HG03442 (cell line): ENCODE data around the gene KCND3.

Source experiments
- ATAC-seq: cut with Tn5 transposase; IDR thresholded peaks from one replicate; pipeline ENCODE4 v1.9.1; 2021; ENCODE audit warnings: mild to moderate bottlenecking, moderate library complexity; ENCODE audit not compliant: unreplicated experiment

Gene KCND3

DNA sequence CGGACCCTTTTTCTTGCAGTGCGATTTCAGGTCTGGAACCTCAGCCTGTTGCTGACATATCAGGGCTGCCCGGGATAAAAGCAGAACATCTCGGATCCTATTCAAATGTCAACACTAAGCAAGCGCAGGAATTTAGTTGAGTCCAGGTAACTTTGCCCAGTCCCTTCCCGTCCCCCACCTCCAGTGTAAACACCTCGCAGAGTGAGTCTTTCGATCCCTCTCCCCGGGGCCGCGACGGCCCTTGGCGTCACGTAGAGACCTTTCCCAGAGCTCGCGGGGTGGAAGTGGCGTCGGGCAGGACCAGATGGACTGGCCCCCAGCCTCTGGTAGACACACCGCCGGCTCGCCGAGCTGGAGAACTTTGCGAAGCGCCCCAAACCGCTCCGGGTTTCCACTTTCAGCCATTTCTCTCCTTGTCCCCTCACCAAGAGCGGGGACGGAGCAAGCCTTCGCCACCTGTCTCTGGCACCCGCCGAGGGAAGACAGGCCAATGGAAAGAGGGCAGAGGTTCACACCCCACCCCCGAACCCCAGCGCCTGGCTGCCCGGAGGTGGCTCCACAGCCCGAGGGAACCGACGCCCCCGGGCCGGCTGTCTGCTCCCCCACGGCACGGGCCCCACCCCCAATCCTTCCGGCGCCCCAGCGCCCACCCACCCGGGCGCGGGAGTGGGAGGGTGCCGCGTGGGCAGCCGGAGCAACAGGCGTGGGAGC, 570 bp downstream of the KCND3 start:
- ATAC-seq: no peak

DNA sequence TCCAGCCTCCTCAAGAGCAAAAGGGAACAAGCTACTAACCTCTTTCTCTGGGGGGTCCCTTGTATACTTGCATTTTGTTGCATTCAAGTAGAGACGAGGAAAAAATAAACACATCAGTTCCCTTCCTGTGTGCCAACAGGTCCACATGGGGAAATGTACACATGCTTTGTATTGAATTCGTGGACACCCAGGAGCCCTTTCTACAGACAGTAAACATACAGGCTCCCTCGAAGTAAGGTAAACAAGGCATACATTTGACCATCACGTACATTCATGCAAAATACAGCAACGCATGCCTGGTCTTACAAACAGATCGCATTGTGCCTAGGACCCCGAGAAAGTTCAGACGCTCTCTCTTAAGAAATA, 1.1 kb downstream of the KCND3 start:
- no peak for ATAC-seq

DNA sequence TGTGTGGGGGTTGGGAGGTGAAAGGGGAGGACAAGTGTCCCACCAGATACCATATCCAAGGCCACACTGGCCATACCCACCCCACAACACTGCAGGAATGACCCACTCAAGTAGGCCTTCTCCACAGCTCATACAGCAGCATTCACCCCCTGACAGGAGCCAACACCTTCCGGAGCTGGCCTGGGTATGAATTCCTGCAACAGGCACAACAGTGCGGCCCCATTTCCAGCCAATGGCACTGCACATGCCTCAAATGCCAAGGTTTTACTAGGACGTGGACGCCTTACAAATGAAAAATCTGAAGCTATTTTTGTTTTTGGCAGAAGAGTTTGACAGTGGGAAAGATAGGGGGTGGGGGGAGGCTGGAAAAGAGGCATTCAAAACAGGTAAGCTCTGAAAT, 2.0 kb downstream of the KCND3 start:
- ATAC-seq: no peak

DNA sequence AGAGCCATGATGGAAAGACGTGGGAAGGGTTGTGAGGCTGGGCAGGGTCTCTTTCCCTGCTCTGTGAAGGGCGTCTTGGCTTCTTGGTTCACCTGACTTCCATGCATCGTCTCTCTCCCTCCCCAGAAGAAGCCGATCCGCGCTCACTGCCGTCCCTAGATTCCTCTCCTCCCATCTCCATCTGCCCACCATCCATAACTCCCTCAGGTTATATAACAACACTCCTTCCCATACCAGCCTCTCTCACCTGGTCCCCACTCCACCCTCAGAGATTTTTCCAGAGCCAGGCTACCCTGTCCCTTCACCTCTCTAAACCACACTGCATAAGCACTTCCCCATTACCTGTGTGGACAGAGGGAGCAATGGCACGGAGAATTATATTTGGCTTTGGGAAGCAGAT, 6.0 kb downstream of the KCND3 start:
- no peak for ATAC-seq

DNA sequence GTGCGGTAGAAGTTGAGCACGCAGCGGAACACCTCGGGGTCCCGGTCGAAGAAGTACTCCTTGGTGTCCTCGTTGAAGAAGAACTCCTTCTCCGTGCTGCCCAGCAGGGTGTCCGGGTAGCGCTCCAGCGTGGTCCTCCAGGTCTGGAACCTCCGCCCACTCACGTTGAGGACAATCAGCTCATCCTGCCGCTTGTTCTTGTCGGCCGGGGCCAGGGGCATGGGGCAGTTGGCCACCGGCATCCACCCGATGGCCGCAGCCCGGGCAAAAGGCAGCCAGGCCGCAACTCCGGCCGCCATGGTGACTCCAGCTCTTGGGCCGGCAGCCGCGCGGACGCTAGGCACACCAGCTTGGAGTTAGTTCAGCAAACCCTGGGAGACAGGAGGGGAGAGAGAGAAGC, 7.0 kb downstream of the KCND3 start:
- no peak for ATAC-seq

DNA sequence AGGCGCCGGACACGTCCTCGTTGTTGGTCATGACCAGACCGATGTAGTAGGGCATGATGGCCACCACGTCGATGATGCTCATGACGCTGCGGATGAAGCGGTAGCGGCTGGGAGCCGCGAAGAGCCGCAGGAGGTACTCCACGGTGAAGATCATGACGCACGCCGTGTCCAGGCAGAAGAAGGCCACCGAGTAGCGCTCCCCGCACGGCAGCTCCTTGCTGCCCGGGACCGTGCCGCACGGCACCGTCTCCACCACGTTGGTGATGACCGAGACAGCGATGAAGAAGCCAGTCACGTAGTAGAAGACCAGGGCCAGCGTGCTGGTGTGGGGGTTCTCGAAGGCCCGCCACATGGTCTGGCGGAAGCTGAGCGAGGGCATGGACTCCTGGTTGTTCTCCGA, 7.6 kb downstream of the KCND3 start:
- ATAC-seq: no peak

DNA sequence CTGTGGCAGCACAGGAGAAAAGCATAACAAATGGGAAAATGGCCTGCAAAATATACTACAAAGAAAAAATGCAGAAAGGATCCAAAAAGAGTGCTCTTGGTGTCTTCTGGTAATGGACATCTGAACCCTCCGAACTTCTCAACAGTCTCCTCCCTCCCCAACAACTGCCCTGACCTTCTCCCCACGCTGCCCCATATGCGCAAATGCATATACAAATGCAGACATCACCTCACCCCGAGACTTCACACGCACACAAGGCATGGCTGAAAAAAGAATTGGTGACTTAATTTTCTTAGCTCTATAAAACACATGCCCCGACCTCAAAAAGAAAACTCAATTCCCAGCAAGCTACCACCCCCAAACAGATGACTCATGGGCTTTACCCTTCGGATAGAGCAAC, 8.4 kb downstream of the KCND3 start:
- ATAC-seq: no peak

DNA sequence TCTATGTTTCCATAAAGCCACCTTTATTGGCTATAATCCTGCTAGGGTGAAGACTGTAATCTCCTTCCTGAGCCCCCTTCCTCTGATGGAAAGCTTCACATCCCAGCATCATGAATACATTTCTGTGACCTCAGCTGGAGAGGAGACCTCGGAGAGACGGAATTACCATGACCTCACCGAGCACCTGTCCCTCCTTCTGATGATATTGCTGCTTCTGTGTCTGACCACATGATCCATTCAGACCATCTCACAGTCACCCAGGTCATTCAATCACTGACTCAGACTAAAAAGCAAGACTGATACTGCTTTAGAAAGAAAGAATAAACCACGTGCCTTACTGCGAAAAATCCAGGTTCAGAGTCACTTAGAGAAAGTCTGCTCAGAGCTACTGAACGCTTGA, 8.8 kb downstream of the KCND3 start:
- no peak for ATAC-seq

DNA sequence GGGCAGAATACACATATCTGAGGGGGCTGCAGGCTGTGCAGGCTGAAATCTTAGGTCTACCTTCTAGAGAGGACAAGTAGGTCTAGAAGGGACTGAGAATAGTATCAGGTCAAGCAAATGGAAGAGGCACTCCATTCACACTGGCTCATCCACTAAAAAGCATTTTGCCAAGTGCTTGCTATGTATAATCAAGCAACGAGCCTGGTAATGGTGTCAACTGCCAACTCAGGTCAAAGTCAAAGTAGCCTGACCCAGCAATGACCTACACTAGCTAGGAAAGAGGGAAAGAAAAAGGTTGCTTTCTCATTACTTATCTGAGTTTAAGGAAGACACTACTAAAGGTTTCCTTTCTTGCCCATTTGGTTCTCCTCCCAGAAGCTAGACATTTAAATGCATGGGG, 10.8 kb downstream of the KCND3 start:
- ATAC-seq: no peak

DNA sequence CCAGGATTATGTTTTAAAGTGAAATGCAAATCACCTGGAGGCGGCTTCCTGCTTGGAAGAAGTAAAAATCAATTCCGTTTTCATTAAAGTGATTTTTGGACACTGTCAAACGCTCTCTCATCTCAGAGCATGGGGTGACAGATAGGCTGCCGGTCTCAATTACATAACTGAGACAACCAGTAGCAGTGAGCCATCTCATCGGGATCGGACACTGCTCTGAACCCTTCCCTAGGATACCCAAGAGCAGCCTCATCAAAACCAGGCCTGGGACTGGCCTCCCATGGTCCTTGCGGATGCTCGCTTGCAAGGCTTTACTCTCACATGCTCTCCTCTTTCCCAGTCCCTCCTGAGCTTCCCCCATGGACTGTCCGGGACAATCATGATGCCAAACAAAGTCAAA, 12.1 kb downstream of the KCND3 start:
- no peak for ATAC-seq

DNA sequence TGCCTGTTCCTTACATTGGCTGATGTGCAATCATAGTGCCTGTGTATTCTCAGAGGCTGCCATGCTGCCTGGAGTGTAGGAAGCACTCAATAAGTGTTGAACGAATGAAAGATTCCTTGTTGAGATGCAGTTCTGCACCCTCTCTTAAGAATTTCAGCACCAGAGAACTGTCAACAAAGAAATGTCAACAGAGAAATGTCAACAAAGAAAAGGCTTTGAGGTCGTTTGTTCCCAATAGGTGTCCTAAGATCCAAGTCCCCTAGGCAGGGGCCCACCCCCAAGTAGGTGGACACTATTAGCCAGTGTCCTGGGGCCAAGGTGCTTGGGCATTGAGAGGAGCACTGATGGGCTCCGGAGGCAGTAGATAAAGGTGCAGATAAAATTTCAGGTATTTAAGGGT, 12.6 kb downstream of the KCND3 start:
- ATAC-seq: no peak

DNA sequence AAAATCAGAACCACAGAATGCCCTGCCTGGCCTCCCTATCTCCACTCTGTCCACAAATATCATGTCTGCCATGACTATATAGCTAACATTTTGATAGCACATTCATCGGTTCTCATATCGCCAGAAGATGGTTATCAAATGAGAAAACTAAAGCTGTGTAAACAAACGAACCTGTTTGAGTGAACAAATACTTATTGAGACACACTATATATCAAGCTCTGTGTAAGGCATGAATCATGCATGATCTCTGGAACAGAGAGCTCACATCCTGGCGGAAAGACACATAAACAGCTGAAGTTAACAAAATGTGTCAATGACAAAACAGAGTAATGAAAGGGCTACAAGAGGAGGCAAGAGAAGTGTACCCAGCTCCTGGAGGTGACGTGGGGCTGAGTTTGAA, 13.1 kb downstream of the KCND3 start:
- no peak for ATAC-seq

DNA sequence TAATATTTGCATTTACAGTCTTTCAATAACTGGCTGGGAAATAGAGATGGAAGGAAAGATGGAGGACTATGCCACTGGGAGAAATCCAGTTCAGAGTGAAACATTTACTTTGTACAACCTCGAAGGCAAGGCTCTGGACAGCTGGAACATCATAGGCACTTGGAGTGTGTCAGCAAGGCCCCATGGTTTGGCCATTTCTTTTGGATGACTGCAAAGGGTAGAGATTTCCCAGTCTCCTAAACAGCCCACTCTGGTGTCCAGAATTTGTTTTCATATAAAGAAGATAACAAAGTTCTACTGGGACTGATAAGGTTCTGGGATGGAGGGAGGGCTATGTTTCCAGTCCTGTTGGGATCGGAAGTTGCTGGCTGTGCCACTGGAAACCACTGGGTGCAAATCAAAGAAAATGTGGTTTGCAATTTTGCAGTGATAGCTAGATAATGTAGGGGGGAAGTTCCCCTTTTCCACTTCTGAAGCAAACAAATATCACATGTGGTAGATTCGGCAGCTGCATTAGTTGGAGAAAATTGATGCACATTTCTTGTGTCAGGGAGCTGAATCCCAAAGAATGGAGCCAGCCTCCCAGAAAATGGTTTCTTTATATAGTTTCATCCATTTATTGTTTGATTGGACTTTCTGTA, 16.2 kb downstream of the KCND3 start:
- ATAC-seq: no peak

DNA sequence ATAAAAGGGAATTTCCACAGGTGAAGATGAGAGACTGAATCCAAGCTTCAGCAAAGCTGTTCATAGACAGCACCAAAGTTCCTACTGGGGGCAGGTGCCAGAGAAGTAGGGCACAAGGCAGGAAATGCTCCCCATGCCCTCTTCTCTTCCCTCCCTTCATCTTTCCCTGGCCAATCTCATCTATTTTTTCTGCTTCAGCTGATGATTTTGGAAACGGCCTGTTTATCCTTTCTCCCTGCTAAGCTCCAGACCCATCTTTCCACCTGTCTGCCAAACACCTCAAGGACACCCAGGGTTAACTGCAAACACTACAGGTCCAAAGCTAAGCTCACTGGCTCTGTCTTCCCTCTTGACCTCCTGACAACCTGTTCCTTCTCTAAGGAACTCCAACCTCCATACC, 18.1 kb downstream of the KCND3 start:
- ATAC-seq: no peak

DNA sequence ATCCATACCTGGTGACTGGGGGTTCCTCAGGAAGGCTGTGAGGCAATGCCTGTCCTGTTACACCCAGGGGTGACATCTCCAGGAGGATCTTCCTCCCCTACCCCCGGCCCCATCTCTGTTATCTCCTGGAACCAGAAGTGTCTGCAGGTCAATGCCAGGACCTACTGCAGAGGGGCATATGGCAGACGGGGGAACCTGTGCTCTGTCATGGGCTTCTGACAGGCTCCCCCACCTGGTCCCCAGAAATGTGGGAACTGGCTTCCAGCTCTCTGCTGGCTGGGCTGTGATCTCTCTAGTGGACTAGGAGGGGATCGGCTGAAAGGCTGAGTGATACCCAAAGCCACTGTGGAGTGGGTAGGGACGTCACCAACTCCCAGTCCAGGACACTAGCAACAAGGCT, 21.0 kb downstream of the KCND3 start:
- ATAC-seq: no peak

DNA sequence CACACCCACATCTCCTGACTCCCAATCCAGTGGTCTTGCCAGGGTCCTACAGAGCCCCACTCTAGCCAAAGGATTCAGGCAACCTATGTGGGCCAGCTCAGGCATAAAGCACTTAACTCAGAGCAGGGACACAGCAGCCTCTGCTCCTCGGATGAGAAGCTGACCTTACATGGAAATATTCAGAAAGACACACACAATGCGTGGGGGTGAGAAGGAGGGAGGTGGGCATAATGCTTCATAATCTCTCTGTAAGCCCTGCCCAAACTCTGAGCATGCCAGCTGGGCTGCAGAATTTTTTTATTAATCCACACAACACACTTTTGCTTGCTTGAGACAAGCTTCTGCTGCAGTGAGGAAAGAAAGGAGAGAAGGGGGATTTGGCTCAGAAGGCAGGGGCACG, 21.6 kb downstream of the KCND3 start:
- ATAC-seq: no peak

DNA sequence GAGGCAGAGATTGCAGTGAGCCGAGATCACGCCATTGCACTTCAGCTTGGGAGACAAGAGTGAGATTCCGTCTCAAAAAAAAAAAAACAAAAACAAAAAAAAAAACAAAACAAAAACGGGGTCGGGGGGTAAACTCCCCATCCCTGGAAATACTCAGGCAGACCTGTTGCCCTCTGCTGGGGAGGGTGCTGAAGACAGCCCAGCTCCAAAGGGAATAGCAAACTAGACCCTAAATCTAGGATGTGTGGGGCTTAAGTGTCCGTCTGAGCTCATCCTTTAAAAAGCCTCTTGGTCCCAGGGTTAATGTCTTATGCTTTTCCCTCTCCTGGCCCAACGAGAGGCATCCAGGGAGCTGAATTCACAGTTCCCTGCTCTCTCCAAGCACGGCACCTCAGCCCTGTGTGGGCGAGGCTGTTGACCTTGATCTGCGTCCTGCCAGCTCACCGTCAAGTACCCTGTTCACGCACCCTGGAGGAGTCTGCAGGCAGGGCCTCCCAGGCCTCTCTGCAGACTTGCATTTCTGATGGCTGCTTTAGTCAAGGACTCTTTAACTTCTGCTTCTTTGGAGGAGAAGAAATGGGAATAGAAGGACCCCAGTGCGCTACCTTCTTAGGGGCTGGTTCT, 22.3 kb downstream of the KCND3 start:
- no peak for ATAC-seq

DNA sequence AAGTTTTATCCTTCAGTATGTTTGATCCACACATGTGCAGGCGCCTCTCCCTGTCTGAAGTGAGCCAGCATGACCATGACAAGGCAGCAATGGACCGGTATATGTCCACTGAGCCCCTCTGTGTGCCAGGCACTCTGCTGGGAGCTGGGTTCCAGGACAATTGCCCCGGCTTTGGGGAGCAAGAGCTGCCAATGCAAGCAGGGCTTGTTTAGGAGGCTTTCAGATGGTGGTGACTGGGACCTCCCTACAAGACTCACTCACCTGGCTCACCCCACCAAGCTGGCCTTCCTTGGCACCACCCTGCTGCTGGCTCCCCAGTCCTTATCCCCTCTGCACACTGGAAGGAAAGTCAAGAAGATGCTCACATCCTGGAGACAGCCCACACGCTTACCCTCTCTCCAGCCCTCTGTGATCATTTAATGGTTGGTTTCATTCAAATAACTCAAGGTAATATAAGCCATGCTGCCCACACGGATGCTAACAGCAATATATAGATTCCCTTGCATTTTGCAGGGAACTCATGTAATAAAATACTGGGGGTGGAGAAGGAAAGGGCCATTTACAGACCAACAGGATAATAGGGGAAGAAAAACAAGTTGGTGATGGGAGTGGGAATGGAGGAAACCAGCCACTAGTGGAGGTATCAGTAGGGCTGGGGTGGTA, 23.6 kb downstream of the KCND3 start:
- ATAC-seq: no peak

DNA sequence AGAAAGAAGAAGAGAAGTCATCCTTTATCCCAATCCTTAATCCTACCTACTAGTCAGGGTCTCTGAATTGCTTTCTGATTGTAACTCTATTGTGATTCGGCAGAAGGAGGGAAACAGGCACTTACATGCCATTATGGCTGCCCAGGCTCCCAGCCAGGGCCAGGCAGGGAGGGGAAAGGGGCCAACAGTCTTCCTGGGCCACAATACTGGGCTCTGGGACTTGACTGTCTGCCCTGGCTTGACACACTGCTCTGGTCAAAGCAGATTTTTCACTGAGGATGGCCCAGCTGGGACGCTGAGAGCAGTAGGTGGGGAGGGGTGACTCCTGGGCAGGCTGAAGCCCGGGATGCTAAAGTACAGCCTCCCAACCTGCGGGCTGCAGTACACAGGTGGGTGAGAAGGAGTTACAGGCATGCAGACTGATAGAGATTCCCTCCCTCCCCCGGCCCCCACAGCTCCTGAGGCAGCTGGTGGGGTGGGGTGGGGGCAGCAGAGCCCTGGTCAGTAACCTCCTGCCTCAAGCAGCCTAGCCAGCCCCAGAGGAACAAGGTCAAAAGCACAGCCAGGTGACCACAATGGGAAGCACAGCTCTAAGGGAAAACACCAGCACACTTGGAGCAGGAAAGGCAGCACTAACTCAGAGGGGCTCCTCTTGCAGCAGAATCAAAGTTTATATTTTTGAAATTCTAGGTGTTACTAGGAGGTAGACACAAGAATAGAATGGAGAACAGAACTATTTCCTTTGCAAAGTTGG, 25.3 kb downstream of the KCND3 start:
- no peak for ATAC-seq

DNA sequence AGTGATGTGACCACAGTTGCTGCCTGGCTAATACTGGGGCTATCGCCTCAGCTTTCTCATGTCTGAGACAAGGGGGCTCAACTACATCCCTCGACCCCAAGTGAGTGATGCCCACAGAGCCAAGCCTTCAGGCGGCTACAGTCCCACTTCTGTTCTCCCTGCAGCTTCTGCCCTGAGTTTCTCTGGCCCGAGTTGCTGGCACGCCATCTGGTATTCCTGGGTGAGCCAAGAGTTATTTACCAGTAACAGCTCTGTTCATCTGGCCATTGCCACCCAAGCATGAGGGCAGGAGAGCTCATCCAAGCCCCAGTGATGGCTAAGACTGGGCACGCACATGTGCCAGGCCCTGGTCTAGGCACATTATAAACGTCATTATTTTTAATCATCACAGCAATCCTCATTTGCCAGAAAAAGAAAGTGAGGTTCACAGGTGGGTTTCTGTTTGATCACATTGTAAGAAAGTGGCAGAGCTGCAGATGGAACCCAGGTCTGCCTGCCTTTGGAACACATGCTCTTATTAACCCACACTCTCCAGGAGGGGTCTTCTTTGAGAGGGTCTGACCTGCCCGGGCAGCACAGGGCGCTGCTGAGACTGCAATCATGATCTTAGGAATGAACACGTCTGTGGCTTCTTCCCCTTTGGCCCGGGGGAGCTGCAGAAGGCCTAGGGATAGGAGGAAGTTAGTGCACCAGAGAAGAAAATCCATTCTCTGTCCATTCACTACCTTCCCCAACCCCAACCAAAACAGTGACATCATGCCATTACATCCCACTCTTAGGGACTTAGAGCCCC, 27.5 kb downstream of the KCND3 start:
- no peak for ATAC-seq

DNA sequence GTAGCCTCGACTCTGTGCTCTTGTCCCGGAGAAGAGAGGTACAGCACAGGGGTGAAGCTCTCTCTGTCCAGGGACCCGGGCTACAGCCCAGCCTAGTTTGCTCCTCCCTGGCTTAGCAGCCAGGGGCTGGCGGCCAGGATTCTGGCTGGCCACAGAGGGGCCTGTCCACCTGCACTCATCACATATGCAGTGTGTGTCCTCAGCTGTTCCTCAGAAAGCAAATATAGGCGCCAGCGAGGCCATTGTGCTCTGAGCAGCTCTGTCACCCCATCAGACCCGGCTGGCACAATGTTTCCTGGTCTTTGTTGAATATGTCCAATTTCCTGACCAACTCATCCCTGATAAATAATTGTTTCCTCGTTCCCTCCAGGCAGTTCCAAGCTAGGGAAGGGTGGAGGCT, 28.5 kb downstream of the KCND3 start:
- no peak for ATAC-seq
